HG02870 (cell line): ENCODE data around the gene SINHCAF.
"Not testable (repeated sequence)": the region's sequence is repeated elsewhere in the genome, so short reads cannot be mapped to it uniquely, and the experiment has no call there.

Experiments
- ATAC-seq: cut with Tn5 transposase; IDR thresholded peaks from one replicate; pipeline ENCODE4 v1.9.1; 2021; ENCODE audit warnings: mild to moderate bottlenecking, moderate library complexity; ENCODE audit not compliant: unreplicated experiment

The SINHCAF gene, protein sequence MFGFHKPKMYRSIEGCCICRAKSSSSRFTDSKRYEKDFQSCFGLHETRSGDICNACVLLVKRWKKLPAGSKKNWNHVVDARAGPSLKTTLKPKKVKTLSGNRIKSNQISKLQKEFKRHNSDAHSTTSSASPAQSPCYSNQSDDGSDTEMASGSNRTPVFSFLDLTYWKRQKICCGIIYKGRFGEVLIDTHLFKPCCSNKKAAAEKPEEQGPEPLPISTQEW

DNA sequence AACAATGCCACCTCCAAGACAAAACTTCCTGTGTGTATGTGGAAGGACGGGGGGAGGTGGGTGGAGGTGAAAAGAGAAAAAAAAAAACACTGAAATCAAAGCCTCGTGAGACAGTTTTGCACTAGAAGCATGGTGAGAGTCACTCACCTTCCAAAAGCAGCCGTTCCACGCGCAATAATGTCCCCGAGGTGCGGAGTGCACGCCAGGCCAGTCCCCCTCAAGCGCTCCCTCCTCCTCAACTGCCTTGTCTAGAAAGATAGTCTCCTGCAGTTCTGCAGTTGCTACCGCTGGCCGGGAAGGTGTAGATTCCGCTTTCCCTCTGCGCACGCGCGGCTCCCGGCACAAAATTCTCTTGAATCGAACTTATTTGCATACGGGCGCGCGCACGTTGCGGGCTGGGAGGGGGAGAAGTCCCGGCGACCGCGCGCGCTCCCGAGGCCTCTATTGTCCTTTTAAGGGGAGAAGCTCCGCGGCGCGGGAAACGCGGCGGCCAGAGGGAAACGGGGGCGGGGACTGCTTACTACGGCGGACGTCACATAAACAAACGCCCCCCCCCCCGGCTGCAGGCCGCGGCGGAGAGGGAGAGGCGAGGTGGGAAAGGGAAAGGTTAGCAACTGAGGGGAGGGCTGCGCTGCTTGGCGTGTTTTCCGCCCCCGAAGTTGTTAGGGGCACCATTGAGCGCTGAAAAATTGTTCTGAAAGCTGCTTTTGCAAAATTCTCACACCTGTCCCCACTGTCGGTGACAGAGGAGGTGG lies at the start of gene SINHCAF:
Gene SINHCAF (minus strand): TSS at position 274 of the 755 bp plus-strand sequence. CDS start 27,946 bp downstream, outside the sequence.
- peak; percentile 51 for ATAC-seq

DNA sequence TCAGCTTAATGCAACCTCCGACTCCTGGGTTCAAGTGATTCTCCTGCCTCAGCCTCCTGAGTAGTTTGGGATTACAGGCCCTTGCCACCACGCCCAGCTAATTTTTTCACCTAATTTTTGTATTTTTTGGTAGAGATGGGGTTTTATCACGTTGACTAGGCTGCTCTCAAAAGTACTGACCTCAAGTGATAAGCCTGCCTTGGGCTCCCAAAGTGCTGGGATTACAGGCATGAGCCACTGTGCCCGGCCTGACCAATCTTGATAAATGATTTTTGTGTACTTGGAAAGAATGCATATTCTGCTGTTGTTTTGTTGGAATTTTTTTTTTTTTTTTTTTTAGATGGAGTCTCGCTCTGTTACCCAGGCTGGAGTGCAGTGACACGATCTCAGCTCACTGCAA lies 49.5 kb upstream of the SINHCAF start:
- not testable (repeated sequence) for ATAC-seq

GRCh38 chr12:31371256-31371620 lies 45.3 kb upstream of the SINHCAF start:
- no peak for ATAC-seq

DNA sequence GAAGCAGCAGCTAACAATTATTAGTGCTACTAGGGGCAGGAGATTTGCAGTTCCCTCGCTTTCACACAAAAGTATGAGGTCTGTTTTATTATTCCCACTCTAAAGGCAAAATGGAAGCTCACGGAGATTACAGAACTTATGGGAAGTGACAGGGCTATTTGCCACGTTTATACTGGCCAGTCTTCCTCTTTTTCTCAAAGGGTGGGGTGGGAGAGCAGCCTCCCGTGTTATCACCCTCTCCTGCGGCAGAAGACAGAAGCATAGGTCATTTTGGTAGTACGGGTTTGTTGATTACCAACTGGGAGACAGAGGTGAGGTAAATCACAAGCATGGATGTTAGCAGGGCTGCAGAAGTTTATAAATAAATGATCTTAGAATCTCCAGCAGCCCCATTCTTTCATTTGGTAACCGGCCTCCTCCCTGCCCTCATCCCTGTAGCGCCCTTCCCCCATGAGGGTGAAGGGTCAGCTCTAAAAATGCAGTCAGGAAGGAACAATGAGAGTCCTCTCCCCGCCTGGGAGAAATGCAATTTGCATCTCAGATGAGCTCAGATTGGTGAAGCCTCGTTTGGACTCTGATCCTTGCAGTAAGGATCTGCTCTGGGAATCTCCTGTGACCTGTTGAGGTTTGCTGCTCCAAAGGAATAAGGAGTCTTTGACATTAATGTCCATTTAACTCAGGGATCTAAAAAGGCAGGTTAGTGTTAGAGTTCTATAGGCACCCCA lies 44.7 kb upstream of the SINHCAF start:
- no peak for ATAC-seq

DNA sequence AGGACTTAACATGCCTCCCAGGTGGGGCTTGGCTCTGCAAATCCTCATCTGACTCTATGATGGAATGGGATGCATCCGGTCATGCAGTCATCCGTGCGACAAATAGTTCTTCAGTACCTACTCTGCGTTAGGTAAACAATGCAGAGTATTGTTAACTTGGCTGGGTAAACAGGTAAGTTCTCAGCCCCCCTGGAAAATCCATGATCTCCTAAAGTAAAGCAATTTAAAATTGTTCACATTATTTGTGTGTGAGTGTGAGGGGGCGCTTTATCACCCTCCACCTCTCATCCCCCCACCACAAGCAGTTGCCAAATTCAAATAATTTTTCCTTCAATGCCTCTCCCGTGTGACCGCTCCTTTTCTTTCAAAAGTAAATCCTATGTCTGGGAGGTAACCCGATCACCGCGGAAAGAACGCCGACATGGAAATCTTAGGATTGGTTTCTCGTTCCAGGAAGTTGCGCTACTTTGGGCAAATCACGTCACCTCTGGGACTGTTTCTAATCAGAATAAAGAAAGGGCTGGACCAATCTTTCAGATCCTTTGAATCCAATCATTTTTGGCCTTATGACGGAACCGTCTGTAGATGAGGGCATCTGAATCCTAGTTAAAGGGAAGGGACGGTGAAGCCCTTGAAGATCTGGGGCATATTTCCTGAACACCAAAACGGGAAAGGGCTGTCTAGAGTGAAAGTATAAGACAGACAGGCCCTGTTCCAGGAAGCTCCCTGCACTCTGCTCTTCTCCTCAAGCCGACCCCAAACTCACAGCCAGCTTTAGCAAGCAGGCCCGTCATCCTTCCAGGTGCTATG lies 44.0 kb upstream of the SINHCAF start:
- no peak for ATAC-seq

GRCh38 chr12:31368666-31369361 lies 42.9 kb upstream of the SINHCAF start:
- no peak for ATAC-seq

GRCh38 chr12:31366104-31366621 lies 40.2 kb upstream of the SINHCAF start:
- ATAC-seq, result no peak

DNA sequence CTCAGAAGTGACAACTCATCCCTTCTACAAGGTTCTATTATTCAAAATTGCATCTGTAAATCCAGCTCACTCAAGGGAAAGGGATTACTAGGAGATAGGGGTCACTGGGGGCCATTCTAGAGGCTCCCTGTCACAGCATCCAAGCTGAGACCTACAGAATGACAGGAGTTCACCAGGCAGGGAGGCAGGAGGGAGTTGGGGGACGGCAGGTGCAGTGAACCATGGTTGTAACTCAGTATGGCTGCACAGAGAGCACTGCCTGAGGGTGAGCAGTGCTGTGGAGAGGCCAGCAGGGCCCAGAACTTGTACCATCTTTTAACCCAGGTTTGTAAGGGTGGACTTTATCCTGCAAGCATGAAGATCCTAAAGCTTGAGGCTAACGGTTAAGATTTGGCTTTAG lies 37.9 kb upstream of the SINHCAF start:
- ATAC-seq, result no peak

- peak; percentile 6 for ATAC-seq
Observed at GRCh38 chr12:31363416-31363809, 37.5 kb upstream of the SINHCAF start.

- peak; percentile 64 for ATAC-seq
Observed at GRCh38 chr12:31362759-31363415, 36.9 kb upstream of the SINHCAF start.

DNA sequence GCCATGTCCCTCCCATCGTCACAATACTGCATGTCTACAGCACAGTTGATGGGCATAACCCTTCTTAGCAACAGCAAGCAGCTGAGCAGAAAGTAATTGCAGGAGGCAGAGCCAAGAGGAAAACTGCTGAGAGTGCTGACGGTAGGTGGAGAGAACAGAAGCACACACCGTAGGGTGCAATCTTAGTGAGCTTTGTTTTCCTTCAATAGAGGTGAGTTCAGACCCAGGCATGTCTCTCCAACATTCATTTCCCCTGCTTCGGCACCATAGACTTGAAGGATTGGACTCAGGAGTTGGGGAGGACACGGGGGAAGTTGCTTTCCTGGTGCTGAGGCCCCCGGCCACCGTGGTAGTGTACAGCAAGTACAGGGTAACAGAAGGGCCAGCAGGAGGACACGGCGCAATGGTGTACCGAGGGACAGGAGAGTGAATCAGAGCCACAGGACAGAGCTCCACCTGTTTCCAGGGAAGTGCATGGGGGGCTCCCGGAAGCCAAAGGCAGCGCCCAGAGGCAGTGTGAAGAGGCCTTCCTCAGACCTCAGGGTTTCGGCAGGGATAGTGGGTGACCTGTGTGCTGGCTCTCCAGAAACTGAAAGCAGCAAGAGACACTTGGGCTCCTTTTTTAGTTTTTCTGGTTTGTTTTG lies 36.3 kb upstream of the SINHCAF start:
- ATAC-seq, result no peak

GRCh38 chr12:31361730-31362114 lies 35.8 kb upstream of the SINHCAF start:
- ATAC-seq, result no peak

DNA sequence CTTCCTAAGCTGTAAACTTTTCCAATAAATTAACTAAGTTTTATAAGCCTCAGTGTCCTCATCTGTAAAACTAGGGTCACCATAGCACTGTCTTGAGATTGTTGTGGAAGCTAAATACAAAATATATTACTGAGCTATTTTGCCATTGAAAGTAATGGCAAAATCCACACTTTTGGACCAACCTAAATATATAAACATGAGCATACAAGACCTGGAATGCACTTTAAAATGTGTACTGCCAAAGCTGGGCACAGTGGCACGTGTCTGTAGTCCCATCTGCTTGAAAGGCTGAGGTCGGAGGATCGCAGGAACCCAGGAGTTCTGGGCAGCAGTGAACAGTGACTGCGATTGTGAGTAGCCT lies 29.8 kb upstream of the SINHCAF start:
- no peak for ATAC-seq

- no peak for ATAC-seq
Observed at GRCh38 chr12:31353750-31354708, 28.1 kb upstream of the SINHCAF start.

- ATAC-seq, result no peak
Observed at GRCh38 chr12:31346267-31346666, 20.3 kb upstream of the SINHCAF start.

GRCh38 chr12:31343139-31343538 lies 17.2 kb upstream of the SINHCAF start:
- no peak for ATAC-seq

- ATAC-seq, result no peak
Observed at GRCh38 chr12:31342286-31342685, 16.3 kb upstream of the SINHCAF start.
